BE2C (cell line): ENCODE data around the gene GCN1.

Source experiments
- DNase-seq: peaks from one replicate; pipeline ENCODE4 v3.0.0-alpha.2; 2020
- H3K27me3 ChIP-seq: fragments of 250-450 bp; sonication (Bioruptor Pico); 2 replicates; pipeline ENCODE4 v1.5.1; 2020; ENCODE audit warnings: mild to moderate bottlenecking
- H3K36me3 ChIP-seq: fragments of 250-450 bp; sonication (Bioruptor Pico); 2 replicates; pipeline ENCODE4 v1.5.1; 2020; ENCODE audit warnings: mild to moderate bottlenecking
- H3K4me1 ChIP-seq: fragments of 250-450 bp; sonication (Bioruptor Pico); 2 replicates; pipeline ENCODE4 v1.5.1; 2020
- H3K4me3 ChIP-seq: 2 replicates; pipeline ENCODE4 v1.5.1; 2011; ENCODE audit warnings: low read depth, low read length
- H3K9me3 ChIP-seq: fragments of 250-450 bp; sonication (Bioruptor Pico); 2 replicates; pipeline ENCODE4 v1.5.1; 2020
- TF ChIP-seq, protein P1 (sequence below): IDR thresholded peaks from 2 replicates; pipeline ENCODE4 v1.5.1; 2012; ENCODE audit warnings: mild to moderate bottlenecking, low read depth, low read length

GCN1 gene

DNA sequence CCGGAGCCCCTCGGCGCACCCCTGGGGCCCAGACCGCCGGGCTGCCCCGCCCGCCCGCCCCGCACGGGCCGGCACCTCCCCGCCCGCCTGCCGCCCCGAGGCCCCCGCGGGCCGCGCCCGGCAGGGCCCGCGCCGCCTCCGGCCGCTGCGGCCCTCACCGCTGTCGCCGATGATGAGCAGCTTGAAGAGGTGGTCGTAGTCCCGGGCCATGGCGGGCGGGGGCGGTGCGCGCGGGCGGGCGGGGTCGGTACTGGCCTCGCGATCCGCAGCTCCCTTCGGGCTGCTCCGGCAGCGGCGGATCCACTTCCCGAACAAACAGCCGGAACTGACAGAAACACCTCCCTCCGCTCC is 78.1 kb downstream of the GCN1 start, which contains the start of gene RAB35:
RAB35 (minus strand) TSS at position 313 of the 351 bp plus-strand sequence; CDS start at position 210, 103 bp downstream.
- no peak for DNase-seq
- Histone ChIP-seq H3K36me3 (peaks cover 15% of the 10 kb centered on the region), H3K27me3 (no peaks in the 10 kb centered on the region), H3K4me3 (peak within 1 kb of the TSS; percentile 91), H3K4me1 (peaks cover 5% of the 10 kb centered on the region; the same call in 1 of the 2 replicates), H3K9me3 (no peaks in the 10 kb centered on the region)
- TF ChIP-seq, protein P1, sequence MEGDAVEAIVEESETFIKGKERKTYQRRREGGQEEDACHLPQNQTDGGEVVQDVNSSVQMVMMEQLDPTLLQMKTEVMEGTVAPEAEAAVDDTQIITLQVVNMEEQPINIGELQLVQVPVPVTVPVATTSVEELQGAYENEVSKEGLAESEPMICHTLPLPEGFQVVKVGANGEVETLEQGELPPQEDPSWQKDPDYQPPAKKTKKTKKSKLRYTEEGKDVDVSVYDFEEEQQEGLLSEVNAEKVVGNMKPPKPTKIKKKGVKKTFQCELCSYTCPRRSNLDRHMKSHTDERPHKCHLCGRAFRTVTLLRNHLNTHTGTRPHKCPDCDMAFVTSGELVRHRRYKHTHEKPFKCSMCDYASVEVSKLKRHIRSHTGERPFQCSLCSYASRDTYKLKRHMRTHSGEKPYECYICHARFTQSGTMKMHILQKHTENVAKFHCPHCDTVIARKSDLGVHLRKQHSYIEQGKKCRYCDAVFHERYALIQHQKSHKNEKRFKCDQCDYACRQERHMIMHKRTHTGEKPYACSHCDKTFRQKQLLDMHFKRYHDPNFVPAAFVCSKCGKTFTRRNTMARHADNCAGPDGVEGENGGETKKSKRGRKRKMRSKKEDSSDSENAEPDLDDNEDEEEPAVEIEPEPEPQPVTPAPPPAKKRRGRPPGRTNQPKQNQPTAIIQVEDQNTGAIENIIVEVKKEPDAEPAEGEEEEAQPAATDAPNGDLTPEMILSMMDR: no peak

DNA sequence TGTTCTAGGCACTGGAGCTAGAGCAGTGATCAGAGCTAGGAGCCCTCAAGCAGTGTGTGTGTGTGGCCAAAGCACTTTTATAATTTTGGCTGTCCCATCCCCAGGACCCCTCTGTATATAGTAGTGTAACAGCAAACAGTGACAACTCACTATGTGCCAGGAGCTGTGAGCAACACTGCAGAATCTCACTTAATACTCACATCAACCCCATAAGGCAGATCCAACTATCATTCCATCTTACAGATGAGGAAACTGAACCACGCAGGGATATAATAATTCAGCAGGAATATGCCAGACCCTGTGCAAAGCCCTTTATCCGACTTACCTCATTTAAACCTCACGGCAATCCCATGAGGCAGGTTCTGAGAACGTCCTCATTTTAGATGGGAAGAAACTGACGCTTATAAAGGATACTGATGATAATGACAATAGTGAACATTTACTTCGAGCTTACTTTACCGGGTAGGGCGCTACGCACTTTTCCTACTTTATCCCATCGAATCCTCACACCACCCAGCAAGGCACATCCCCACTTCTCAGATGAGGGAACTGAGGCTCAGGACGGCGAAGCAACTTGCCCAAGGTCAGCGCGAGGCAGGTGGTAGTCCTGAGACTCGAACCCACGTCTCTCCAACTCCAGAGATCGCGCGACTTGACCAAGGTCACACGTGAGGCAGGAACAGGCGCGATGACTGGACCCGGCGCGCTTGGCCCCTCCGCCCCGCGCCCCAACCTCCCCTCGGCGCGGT is 78.6 kb downstream of the GCN1 start:
- H3K4me1 ChIP-seq: peaks cover 5% of the 10 kb centered on the region; the same call in 1 of the 2 replicates
- H3K4me3 ChIP-seq: peak overlapping the region; percentile 91
- peaks cover 15% of the 10 kb centered on the region for H3K36me3 ChIP-seq
- no peaks in the 10 kb centered on the region for H3K9me3 ChIP-seq
- TF ChIP-seq, protein P1: no peak
- no peaks in the 10 kb centered on the region for H3K27me3 ChIP-seq
- DNase-seq: peak; percentile 53

DNA sequence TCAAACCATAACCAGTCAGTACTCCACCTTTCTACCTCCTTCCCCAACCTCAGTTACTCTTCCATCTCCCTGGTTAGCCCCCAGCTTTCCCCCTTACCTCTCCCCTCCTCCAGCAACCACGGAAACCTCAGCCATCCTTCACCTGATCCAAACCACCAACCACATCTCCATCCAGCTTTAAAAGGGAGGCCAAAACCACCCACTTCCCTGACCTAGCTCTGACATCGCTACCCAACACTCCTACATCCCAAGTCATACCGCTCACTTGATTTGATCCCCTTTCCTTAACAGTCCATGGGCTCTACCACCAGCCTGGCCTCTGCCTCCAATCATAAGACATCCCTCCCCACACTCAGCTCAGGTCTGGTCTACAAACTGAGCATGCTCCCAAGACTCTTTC is 79.4 kb downstream of the GCN1 start:
- H3K36me3 ChIP-seq: peaks cover 15% of the 10 kb centered on the region
- H3K4me3 ChIP-seq: peak overlapping the region; percentile 7; the same call in 1 of the 2 replicates
- H3K9me3 ChIP-seq: no peaks in the 10 kb centered on the region
- no peak for DNase-seq
- TF ChIP-seq, protein P1: no peak
- H3K27me3 ChIP-seq: no peaks in the 10 kb centered on the region
- H3K4me1 ChIP-seq: peaks cover 5% of the 10 kb centered on the region; the same call in 1 of the 2 replicates

DNA sequence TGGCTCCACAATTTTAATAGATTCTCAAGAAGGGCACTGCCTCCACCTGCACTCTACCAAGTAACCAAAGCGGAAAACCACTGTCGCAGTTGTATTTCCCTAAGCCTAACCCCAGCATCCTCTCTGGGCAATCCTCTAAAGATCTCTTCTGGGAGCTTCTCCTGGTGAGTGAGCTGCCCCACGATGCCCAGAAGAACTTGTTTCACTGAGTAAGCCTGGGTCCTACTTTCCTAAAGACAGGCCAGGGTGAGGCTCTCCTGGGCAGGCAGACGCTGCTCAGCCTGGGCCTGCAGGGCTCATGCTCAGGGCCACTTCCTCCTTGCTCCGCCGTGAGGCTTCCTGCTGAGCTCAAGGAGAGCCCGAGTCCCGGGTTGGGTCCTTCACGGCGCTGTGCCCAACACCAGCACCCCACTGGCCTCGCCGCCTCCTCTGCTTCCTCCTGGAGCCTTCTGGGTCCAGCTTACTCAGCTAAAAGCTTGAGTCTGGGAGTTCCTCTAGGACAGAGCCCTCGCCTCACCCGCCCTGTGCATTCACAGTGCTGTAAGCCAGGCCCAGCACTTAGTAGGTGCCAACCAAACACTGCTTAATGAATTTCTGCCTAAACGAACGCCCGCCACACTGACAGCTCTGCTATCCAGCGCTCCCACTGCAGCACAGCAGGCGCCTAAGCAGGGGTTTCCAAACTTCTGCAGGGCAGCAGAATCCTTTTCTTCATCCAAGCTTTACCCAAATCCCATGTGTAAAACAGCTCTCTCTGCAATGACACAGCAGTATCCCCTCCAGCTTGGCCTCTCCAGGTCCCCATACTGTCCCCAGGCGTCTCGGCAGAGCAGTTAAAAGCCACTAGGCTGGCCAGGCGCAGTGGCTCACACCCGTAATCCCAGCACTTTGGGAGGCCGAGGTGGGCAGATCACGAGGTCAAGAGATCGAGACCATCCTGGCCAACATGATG is 83.7 kb downstream of the GCN1 start:
- no peak for DNase-seq
- Histone ChIP-seq H3K27me3 (no peaks in the 10 kb centered on the region), H3K4me3 (no peak overlapping the region), H3K4me1 (peaks cover 5% of the 10 kb centered on the region; the same call in 1 of the 2 replicates), H3K36me3 (peaks cover 33% of the 10 kb centered on the region), H3K9me3 (no peaks in the 10 kb centered on the region)
- TF ChIP-seq, protein P1: no peak

- TF ChIP-seq, protein P1: no peak
- peaks cover 28% of the 10 kb centered on the region for H3K36me3 ChIP-seq
- no peak overlapping the region for H3K4me3 ChIP-seq
These were observed 84.8 kb downstream of the GCN1 start for GRCh38 chr12:120109570-120110267.

More at GRCh38 chr12:120109570-120110267, 84.8 kb downstream of the GCN1 start:
- Histone ChIP-seq H3K27me3 (no peaks in the 10 kb centered on the region), H3K4me1 (no peaks in the 10 kb centered on the region), H3K9me3 (no peaks in the 10 kb centered on the region)
- no peak for DNase-seq
